ENCODE data around the gene IKZF4. TPM values are rescaled to one million over a fixed set of nuclear protein-coding genes. Genes with fewer than 3 reads are reported as not detected.

Gene IKZF4
- total and polyA plus RNA-seq, 2 of the 8 experiments (the other 6 are each of a cell fraction or from before 2014, with no cell fraction given), result 8.0 to 13.3 TPM

DNA sequence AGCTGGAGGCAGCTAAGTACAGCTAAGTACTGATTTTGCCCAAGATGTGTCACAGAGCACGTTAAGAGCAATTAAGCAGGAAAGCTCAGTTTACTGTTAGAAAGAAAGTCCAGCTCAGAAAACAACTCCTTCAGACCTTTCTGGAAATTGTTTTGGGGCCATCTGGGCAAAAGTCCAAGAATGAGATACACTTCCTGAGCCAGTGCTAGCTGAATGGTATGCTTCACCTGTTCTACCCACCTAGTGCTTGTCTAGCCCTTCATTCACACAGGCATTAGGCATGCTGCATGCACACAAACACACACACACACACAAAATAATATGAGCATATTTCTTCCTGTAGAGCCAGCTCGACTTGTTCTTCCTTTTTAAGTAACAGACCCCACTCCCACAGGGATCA, 6.6 kb upstream of the IKZF4 start:
- H3K18ac ChIP-seq (ENCODE audit: extremely low read depth, low read length), result no peak overlapping the region
- H2AK5ac ChIP-seq (ENCODE audit: low read depth, low read length), result no peak overlapping the region
- POLR2A ChIA-PET (ENCODE audit: partially characterized antibody), result interaction anchor here (1.1 to 1.6 kb wide), 4 partner anchors 17 to 89 kb away, joined by 3 to 4 read pairs (median 4); partner anchors contain the start of gene SUOX
- no peaks in the 10 kb centered on the region; the same call in 1 of the 2 replicates for H3K23me2 ChIP-seq (ENCODE audit: low read depth, low read length)
- H3K27me3 ChIP-seq (replicated peaks in 1 of 4; ENCODE audit: control insufficient read depth in 3 of 4, extremely low read depth in 1 of 4, insufficient read depth in 3 of 4, low read length in 3 of 4), result no peaks in the 10 kb centered on the region
- TF ChIP-seq NANOG (IDR thresholded peaks at IDR 0.05; ENCODE audit: insufficient read depth, low read depth, low read length, poor library complexity, severe bottlenecking) (no peak), EZH2 (IDR thresholded peaks at IDR 0.05; ENCODE audit: low read depth, low read length, severe bottlenecking) (no peak), SP1 (IDR thresholded peaks at IDR 0.05; ENCODE audit: low read depth, low read length) (no peak), POLR2A (IDR thresholded peaks at IDR 0.05; ENCODE audit: control extremely low read depth in 1 of 2, low read depth in 2 of 2, low read length in 2 of 2) (no peak), GABPA (IDR thresholded peaks at IDR 0.05; ENCODE audit: borderline replicate concordance, insufficient read depth, low read length) (no peak), JUN (IDR thresholded peaks at IDR 0.05; ENCODE audit: low read depth, low read length) (no peak), RFX5 (IDR thresholded peaks at IDR 0.05; ENCODE audit: borderline replicate concordance, low read depth, low read length) (no peak), SIN3A (conservative IDR thresholded peaks at IDR 0.05 in 1 of 2, IDR thresholded peaks at IDR 0.05 in 1 of 2; ENCODE audit: low read depth in 1 of 2, low read length in 2 of 2) (no peak), SIRT6 (IDR thresholded peaks at IDR 0.05; ENCODE audit: low read length) (no peak), EGR1 (IDR thresholded peaks at IDR 0.05; ENCODE audit: borderline replicate concordance, low read depth, low read length) (no peak), PHF8 (conservative IDR thresholded peaks at IDR 0.05; ENCODE audit: low read depth, low read length) (no peak), TBP (IDR thresholded peaks at IDR 0.05; ENCODE audit: low read depth, low read length) (no peak), POU5F1 (IDR thresholded peaks at IDR 0.05; ENCODE audit: low read depth, low read length) (no peak)
- no peak overlapping the region for H4K5ac ChIP-seq (ENCODE audit: insufficient read length, low read depth, low read length)
- H3K4ac ChIP-seq (replicated peaks; ENCODE audit: insufficient read length, low read depth, low read length), result no peak overlapping the region
- no peak overlapping the region for H3K4me3 ChIP-seq (ENCODE audit: extremely low read depth in 1 of 4, insufficient read depth in 2 of 4, low read depth in 3 of 4, low read length in 4 of 4)
- H2AFZ ChIP-seq (ENCODE audit: low read length), result no peak overlapping the region
- no peak for DNase-seq (ENCODE audit: low read depth in 1 of 2, low spot score in 2 of 2)
- 83% methylated on average over 2 of the region's 2 CpGs; no CpG with 5 or more reads in 1 of the 2 experiments for whole genome bisulfite sequencing, 2 experiments (ENCODE audit: extremely low coverage in 1 of 2, insufficient coverage in 1 of 2, insufficient read length in 1 of 2, insufficient replicate concordance in 2 of 2, low coverage in 1 of 2, low lambda C conversion rate in 2 of 2, missing lambda C conversion rate in 1 of 2)
- peaks cover 0 to 4% (median under 1%) of the 10 kb centered on the region in 4 experiments; a peak in 2 of 8 replicates for H3K36me3 ChIP-seq (ENCODE audit: control insufficient read depth in 2 of 4, insufficient read depth in 4 of 4, low read length in 3 of 4)
- no peaks in the 10 kb centered on the region for H4K20me1 ChIP-seq (replicated peaks in 1 of 2; ENCODE audit: control insufficient read depth in 1 of 2, insufficient read depth in 2 of 2, low read length in 2 of 2)
- no peaks in the 10 kb centered on the region for H3K4me1 ChIP-seq (replicated peaks in 1 of 4; ENCODE audit: control insufficient read depth in 3 of 4, insufficient read depth in 4 of 4, low read length in 3 of 4)
- H3K9me3 ChIP-seq (ENCODE audit: insufficient read depth in 2 of 2, low read depth in 1 of 2, low read length in 1 of 2), result no peaks in the 10 kb centered on the region
- H4K91ac ChIP-seq (replicated peaks; ENCODE audit: insufficient read length, low read length), result no peak overlapping the region
- CTCF ChIA-PET (ENCODE audit: partially characterized antibody), result interaction anchor here (0.8 to 18.1 kb wide), 4 partner anchors 19 to 33 kb away, joined by 3 to 256 read pairs (median 3); partner anchors contain the start of gene SUOX
- H3K79me1 ChIP-seq (ENCODE audit: low read depth, low read length), result no peaks in the 10 kb centered on the region
- H2BK15ac ChIP-seq (ENCODE audit: low read length), result no peak overlapping the region
- no peak overlapping the region for H3K9ac ChIP-seq (replicated peaks in 1 of 4; ENCODE audit: extremely low read depth in 1 of 4, low read depth in 3 of 4, low read length in 3 of 4)
- no peak overlapping the region for H3K56ac ChIP-seq (replicated peaks; ENCODE audit: insufficient read length, low read depth, low read length)
- H2BK12ac ChIP-seq (ENCODE audit: low read depth, low read length), result no peak overlapping the region
- no peak for FAIRE-seq
- no peak overlapping the region for H2BK20ac ChIP-seq (ENCODE audit: low read length)
- H3K27ac ChIP-seq (ENCODE audit: low read depth, low read length), result no peak overlapping the region
- H2BK120ac ChIP-seq (replicated peaks; ENCODE audit: low read depth, low read length), result no peak overlapping the region
- H3K23ac ChIP-seq (ENCODE audit: insufficient read length), result no peak overlapping the region
- H3K79me2 ChIP-seq (ENCODE audit: control insufficient read depth in 1 of 2, insufficient read depth in 2 of 2, low read length in 2 of 2), result no peaks in the 10 kb centered on the region
- H4K8ac ChIP-seq (ENCODE audit: extremely low read depth, insufficient read depth, low read length), result no peak overlapping the region
- H3K4me2 ChIP-seq (ENCODE audit: insufficient read depth in 1 of 2, low read depth in 2 of 2, low read length in 2 of 2), result no peak overlapping the region
- H3K14ac ChIP-seq (ENCODE audit: insufficient read length), result no peak overlapping the region
- no peak overlapping the region for H2BK5ac ChIP-seq (ENCODE audit: low read depth, low read length)

All from H1 (cell line).